GM19239 (cell line): ENCODE measurements around the gene KATNBL1.
"Not testable (repeated sequence)": the region's sequence is repeated elsewhere in the genome, so short reads cannot be mapped to it uniquely, and the experiment has no call there.

Source experiments
- DNase-seq: peaks from one replicate; pipeline ENCODE4 v3.0.0; 2011; ENCODE audit warnings: low spot score; ENCODE audit not compliant: insufficient read length
- FAIRE-seq: peaks from 2 replicates; lab custom pipeline; 2011; peaks lifted over from hg19 to GRCh38; lab: Jason Lieb, UNC

Gene KATNBL1

GRCh38 chr15:34121786-34122185, 88.1 kb downstream of the KATNBL1 start:
- FAIRE-seq = not testable (repeated sequence)

GRCh38 chr15:34120420-34120819, 89.5 kb downstream of the KATNBL1 start:
- FAIRE-seq, DNase-seq: not testable (repeated sequence)

More at GRCh38 chr15:34121786-34122185, 88.1 kb downstream of the KATNBL1 start:
- not testable (repeated sequence) for DNase-seq

GRCh38 chr15:34119291-34119690, 90.6 kb downstream of the KATNBL1 start:
- FAIRE-seq (no peak), DNase-seq (no peak)

- no peak for FAIRE-seq
- DNase-seq = no peak
Measured at GRCh38 chr15:34116620-34117019, 93.3 kb downstream of the KATNBL1 start.

- DNase-seq = no peak
- no peak for FAIRE-seq
Measured at GRCh38 chr15:34114739-34115138, 95.2 kb downstream of the KATNBL1 start.

- DNase-seq = no peak
- FAIRE-seq = no peak
Measured at GRCh38 chr15:34114215-34114614, 95.7 kb downstream of the KATNBL1 start.

- FAIRE-seq = no peak
Measured at GRCh38 chr15:34111488-34111887, 98.4 kb downstream of the KATNBL1 start.

GRCh38 chr15:34109797-34110663, 99.9 kb downstream of the KATNBL1 start:
- DNase-seq = no peak
- no peak for FAIRE-seq

More at GRCh38 chr15:34111488-34111887, 98.4 kb downstream of the KATNBL1 start:
- no peak for DNase-seq

GRCh38 chr15:34107315-34107714, 102.6 kb downstream of the KATNBL1 start:
- FAIRE-seq (no peak), DNase-seq (no peak)

GRCh38 chr15:34106423-34106822, 103.5 kb downstream of the KATNBL1 start:
- FAIRE-seq (no peak), DNase-seq (no peak)

- FAIRE-seq = peak; percentile 40
- no peak for DNase-seq
Measured at GRCh38 chr15:34102175-34102925, 107.5 kb downstream of the KATNBL1 start.

GRCh38 chr15:34101366-34102174, 108.3 kb downstream of the KATNBL1 start, which contains the start of the genes EMC7 and PGBD4:
Gene EMC7, minus strand, starts transcription at chr15:34101862. Its CDS starts 23 bp downstream, at chr15:34101839.
Gene PGBD4, plus strand, starts transcription at chr15:34102083. Its CDS starts 449 bp downstream, at chr15:34102532.
- DNase-seq = peak; percentile 76
- FAIRE-seq = peak; percentile 99

- no peak for DNase-seq
- no peak for FAIRE-seq
Measured at GRCh38 chr15:34099914-34100313, 110.0 kb downstream of the KATNBL1 start.
